Measurements from ENCODE around the gene ZBTB46. TPM values are rescaled to one million over a fixed set of nuclear protein-coding genes. Genes with fewer than 3 reads are reported as not detected.

The ZBTB46 gene
- total and polyA plus RNA-seq, 10 of the 15 experiments (the other 5 are each of a cell fraction or from before 2014, with no cell fraction given), result 0.15 to 0.92 (median 0.34) TPM

- no peak for TF ChIP-seq EZH2 (IDR thresholded peaks at IDR 0.05; ENCODE audit: borderline replicate concordance, control insufficient read depth, low read depth, low read length)
- TF ChIP-seq BCL3 (IDR thresholded peaks at IDR 0.05; ENCODE audit: borderline replicate concordance, insufficient read depth, low read depth, low read length, poor library complexity, severe bottlenecking), result no peak
- no peak for TF ChIP-seq MEF2A (IDR thresholded peaks at IDR 0.05; ENCODE audit: insufficient read depth, low read depth, low read length)
- no peak for TF ChIP-seq BRCA1 (IDR thresholded peaks at IDR 0.05; ENCODE audit: low read depth, low read length)
- no peak for TF ChIP-seq HSF1 (IDR thresholded peaks at IDR 0.05; ENCODE audit: low read depth, low read length)
- TF ChIP-seq ZZZ3 (IDR thresholded peaks at IDR 0.05; ENCODE audit: control insufficient read depth, insufficient read length, low read depth), result no peak
- no peak for TF ChIP-seq CBFB (IDR thresholded peaks at IDR 0.05; ENCODE audit: low read depth)
- TF ChIP-seq ATF2 (IDR thresholded peaks at IDR 0.05; ENCODE audit: low read length), result no peak
- TF ChIP-seq IRF4 (IDR thresholded peaks at IDR 0.05; ENCODE audit: low read depth, low read length), result no peak
- TF ChIP-seq CHD1 (IDR thresholded peaks at IDR 0.05; ENCODE audit: low read depth, low read length), result no peak
- no peak for TF ChIP-seq FOXM1 (IDR thresholded peaks at IDR 0.05; ENCODE audit: low read depth, low read length)
- TF ChIP-seq NFIC (IDR thresholded peaks at IDR 0.05; ENCODE audit: low read depth, low read length), result no peak
- H2AFZ ChIP-seq (ENCODE audit: control insufficient read depth, low read depth, low read length), result no peak overlapping the region
- ChIA-PET CTCF (no interaction called here), POLR2A (no interaction called here), SMC1A (ENCODE audit: uncharacterized antibody, unreplicated experiment) (interaction anchor here (0.6 kb wide), 1 partner anchor 12 kb away, joined by 3 read pairs; no protein-coding TSS in a partner anchor), RAD21 (ENCODE audit: unreplicated experiment) (no interaction called here)
- H3K9ac ChIP-seq (ENCODE audit: control insufficient read depth, insufficient read depth, low read length), result no peak overlapping the region
- ATAC-seq (no peak), DNase-seq (ENCODE audit: low read depth, low spot score) (no peak), FAIRE-seq (no peak)
- BruUV-seq (replicated peaks), result no TSS peak
- H3K4me2 ChIP-seq (ENCODE audit: control insufficient read depth, insufficient read depth), result no peak overlapping the region
- H3K36me3 ChIP-seq (ENCODE audit: control insufficient read depth in 2 of 2, insufficient read depth in 2 of 2, low read length in 1 of 2), result no peaks in the 10 kb centered on the region
- no peak overlapping the region for H3K27ac ChIP-seq (ENCODE audit: control insufficient read depth, insufficient read depth)
- H3K4me3 ChIP-seq, result no peak overlapping the region
- no peaks in the 10 kb centered on the region for H3K79me2 ChIP-seq (ENCODE audit: control insufficient read depth, insufficient read depth, low read length)
- H3K4me1 ChIP-seq (ENCODE audit: control insufficient read depth, insufficient read depth, low read length), result no peaks in the 10 kb centered on the region
- H4K20me1 ChIP-seq (ENCODE audit: control insufficient read depth, insufficient read depth), result no peaks in the 10 kb centered on the region
- no peaks in the 10 kb centered on the region for H3K27me3 ChIP-seq (replicated peaks in 1 of 2; ENCODE audit: control insufficient read depth in 2 of 2, insufficient read depth in 2 of 2, low read length in 1 of 2)
- WGBS (ENCODE audit: insufficient coverage, insufficient replicate concordance, low lambda C conversion rate, missing lambda C conversion rate), result 74% methylated on average over 26 of the region's 26 CpGs
- intact Hi-C loops (cut with micrococcal nuclease; ENCODE audit: unreplicated experiment), result no loop called here
- no peaks in the 10 kb centered on the region for H3K9me3 ChIP-seq (replicated peaks; ENCODE audit: control insufficient read depth, insufficient read depth, low read length)
- in situ Hi-C loops (cut with MboI), result no loop called here
Observed at GRCh38 chr20:63768591-63769515, 62.2 kb downstream of the ZBTB46 start.

Measured in GM12878 (cell line).